NOMO-1 (cell line): ENCODE measurements around the gene KPNB1.

ENCODE experiments used
- DNase-seq, 2 experiments: peaks; one replicate each; lab custom pipeline; 2025; ENCODE audit not compliant: unreplicated experiment in 2 of 2; lab: John Stamatoyannopoulos, UW

Gene KPNB1

DNA sequence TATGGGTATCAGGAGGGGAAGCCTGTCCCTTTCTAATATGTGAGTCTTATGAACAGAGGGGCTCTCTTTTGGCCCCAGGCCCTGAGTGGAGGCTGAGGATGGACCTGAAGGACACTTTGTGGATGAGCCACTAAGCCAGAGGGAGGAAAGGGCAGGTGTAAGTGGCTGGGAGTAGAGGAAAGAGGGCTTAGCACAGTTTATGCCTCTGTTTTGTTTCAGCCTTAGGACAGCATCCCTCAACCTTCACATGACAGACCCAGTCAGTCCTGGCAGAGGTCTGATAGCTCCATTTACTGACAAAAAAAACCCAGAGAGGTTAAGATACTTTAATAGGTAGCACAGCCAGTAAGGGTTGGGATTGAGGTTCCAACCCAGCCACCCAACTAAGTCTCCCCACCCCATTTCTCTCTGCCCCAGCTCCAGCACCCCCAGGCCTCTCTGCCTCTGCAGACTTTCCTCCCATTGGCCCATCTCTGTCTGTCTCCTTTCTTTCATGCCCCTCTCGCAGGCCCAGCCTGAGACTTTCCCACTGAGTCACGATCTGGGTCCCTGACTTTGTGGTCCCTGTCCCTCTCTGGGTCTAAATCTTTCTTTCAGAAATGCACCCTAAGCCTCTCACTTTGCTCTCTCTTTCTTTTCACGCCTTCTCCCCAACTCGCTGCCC, 78.6 kb downstream of the KPNB1 start:
- DNase-seq, result no peak

DNA sequence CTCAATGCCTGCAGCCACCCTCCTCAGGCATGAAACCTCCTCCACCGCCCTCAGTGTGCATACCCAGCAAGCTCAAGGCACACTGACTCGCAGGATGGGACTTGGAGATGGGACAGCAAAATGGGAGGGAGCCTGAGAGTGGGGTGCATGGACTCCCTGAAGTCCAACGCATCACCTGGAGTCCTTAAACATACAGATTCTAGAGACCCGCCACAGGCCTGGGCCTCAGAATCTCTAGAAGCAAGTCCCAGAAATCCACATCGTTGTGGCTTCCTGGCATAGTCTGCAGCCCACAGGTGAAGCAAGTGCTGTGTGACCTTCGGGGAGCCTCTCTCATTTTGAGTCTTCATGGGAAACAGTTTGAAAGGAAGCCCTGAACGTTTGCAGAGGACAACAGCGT, 79.8 kb downstream of the KPNB1 start:
- DNase-seq, result no peak

- DNase-seq, result no peak
These were observed 81.0 kb downstream of the KPNB1 start for GRCh38 chr17:47730681-47731080.

- no peak for DNase-seq
These were observed 81.7 kb downstream of the KPNB1 start for GRCh38 chr17:47731396-47731795.

DNA sequence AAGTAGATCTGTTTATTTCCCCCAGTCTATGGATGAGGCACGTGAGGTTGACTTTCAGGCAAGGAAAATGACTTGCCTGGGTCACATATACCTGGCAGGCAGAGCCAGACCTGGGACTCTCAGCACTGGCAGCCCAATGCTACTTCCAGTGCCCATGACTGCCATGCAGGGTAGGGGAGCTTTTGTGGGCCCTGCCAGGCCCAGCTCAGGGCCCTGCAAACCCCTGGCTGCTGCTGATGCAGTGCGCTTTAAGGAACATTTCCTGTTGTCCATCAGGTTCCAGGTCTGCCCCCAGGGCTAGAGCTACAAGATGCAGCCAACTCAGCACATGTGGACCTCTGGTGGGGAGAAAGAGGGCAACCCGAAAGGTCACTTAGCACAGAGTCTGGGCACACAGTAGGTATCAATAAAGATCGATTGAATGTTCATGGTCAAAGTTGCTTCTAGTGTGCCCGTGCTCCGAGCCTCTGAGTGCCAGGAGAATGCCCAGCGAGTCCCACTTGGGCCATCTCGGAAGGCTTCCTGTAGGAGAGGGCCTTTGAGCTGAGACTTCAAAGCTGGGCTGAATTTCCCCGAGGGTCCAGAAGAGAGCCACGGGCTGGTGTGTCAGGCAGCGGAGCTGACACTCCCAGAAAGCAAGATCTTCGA, 82.8 kb downstream of the KPNB1 start:
- DNase-seq, result no peak

DNA sequence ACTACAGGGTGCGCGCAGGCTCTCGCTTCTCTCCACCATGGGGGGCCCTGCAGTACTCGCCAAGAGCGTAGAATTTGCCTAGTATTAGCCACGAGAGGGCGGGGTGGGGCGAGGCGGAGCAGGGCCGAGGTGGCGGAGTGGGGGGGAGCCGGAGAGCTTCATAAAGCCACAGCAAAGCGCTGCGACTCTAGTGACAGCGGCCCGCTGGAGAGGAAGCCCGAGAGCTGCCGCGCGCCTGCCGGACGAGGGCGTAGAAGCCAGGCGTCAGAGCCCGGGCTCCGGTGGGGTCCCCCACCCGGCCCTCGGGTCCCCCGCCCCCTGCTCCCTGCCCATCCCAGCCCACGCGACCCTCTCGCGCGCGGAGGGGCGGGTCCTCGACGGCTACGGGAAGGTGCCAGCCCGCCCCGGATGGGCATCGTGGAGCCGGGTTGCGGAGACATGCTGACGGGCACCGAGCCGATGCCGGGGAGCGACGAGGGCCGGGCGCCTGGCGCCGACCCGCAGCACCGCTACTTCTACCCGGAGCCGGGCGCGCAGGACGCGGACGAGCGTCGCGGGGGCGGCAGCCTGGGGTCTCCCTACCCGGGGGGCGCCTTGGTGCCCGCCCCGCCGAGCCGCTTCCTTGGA, 83.4 kb downstream of the KPNB1 start, which contains the start of gene TBX21:
TSS of gene TBX21 (plus strand) at position 190 of the 627 bp plus-strand sequence. CDS start at position 409, 219 bp downstream.
- DNase-seq, result peak; percentile 88 to 89

DNA sequence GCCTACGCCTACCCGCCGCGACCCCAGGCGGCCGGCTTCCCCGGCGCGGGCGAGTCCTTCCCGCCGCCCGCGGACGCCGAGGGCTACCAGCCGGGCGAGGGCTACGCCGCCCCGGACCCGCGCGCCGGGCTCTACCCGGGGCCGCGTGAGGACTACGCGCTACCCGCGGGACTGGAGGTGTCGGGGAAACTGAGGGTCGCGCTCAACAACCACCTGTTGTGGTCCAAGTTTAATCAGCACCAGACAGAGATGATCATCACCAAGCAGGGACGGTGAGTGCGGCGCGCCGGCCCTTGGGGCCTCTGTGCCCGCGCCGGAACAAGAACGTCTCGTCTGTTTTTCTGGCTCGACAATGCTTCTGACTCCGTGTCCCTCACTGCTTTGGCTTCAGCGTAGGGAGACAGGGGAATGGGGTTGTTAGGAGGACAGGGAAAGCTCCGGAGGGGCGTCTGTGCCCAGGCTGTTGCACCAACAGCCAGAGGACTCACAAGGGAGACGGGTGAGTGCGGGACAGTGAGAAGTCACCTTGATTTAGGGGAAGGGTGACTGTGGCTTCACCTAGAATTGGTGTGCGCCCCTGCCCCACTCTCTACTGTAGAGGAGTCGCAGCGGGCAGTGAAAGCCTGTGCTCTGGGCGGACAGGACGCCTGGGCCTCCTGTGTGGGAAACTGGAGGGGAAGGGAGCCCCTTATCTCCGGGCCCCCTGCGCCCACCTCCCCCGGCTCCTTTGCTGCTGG, 84.1 kb downstream of the KPNB1 start:
- no peak for DNase-seq

GRCh38 chr17:47735139-47735464, 85.4 kb downstream of the KPNB1 start:
- no peak for DNase-seq
